PC-9 (cell line): Measurements from ENCODE around the gene RGS7. TPM values are rescaled to one million over a fixed set of nuclear protein-coding genes. Genes with fewer than 3 reads are reported as not detected.

Experiments
- BruUV-seq: library from RNA; stranded (reverse); fragments of 400-500 nt; replicated peaks from 2 replicates; lab custom pipeline; 2021; lab: Mats Ljungman, UMichigan
- CTCF ChIA-PET: fragments of 300-600 bp; sonication (Branson Sonifier 250); formaldehyde crosslinking; loops from one replicate; lab custom pipeline; 2022; ENCODE audit warnings: antibody characterized with exemption; lab: Charles Lee
- POLR2A ChIA-PET: fragments of 300-600 bp; sonication (Branson Sonifier 250); formaldehyde crosslinking; loops from one replicate; lab custom pipeline; 2022; ENCODE audit warnings: antibody characterized with exemption; ENCODE audit not compliant: unreplicated experiment; lab: Charles Lee
- DNase-seq, 2 experiments: peaks; one replicate each; pipeline versions ENCODE4 v3.0.0 to v3.0.0-alpha.2; 2015 to 2022; ENCODE audit warnings: mixed read lengths in 1 of 2
- H2AFZ ChIP-seq: fragments of 200-600 bp; sonication (generic); 2 replicates; pipeline ENCODE4 v1.8.1; 2017; ENCODE audit warnings: antibody characterized with exemption
- H3F3A ChIP-seq: fragments of 200-600 bp; sonication (generic); 2 replicates; pipeline ENCODE4 v1.8.1; 2017; ENCODE audit warnings: antibody characterized with exemption, mild to moderate bottlenecking, low read depth; ENCODE audit not compliant: insufficient read depth
- H3K27ac ChIP-seq: fragments of 200-600 bp; sonication (generic); 2 replicates; pipeline ENCODE4 v1.6.1; 2016; ENCODE audit warnings: mixed run types
- H3K27me3 ChIP-seq: fragments of 200-600 bp; sonication (generic); 2 replicates; pipeline ENCODE4 v1.6.1; 2016; ENCODE audit warnings: low read depth, mixed run types; ENCODE audit not compliant: insufficient read depth
- H3K36me3 ChIP-seq: fragments of 200-600 bp; sonication (generic); 2 replicates; pipeline ENCODE4 v1.6.1; 2016; ENCODE audit warnings: low read depth, mixed run types
- H3K4me1 ChIP-seq: fragments of 200-600 bp; sonication (generic); replicated peaks from 2 replicates; pipeline ENCODE4 v1.6.1; 2016; ENCODE audit warnings: mixed run types; ENCODE audit not compliant: insufficient read depth
- H3K4me2 ChIP-seq: fragments of 200-600 bp; sonication (generic); 2 replicates; pipeline ENCODE4 v1.6.1; 2017; ENCODE audit warnings: mixed run types
- H3K4me3 ChIP-seq: fragments of 200-600 bp; sonication (generic); 2 replicates; pipeline ENCODE4 v1.6.1; 2016; ENCODE audit warnings: mixed run types
- H3K79me2 ChIP-seq: fragments of 200-600 bp; sonication (generic); 2 replicates; pipeline ENCODE4 v1.6.1; 2017; ENCODE audit warnings: low read depth, mixed run types
- H3K9me2 ChIP-seq: fragments of 200-600 bp; sonication (generic); 2 replicates; pipeline ENCODE4 v1.8.1; 2017; ENCODE audit warnings: mild to moderate bottlenecking; ENCODE audit not compliant: insufficient read depth
- H3K9me3 ChIP-seq: fragments of 200-600 bp; sonication (generic); 2 replicates; pipeline ENCODE4 v1.8.1; 2016; ENCODE audit warnings: low read depth; ENCODE audit not compliant: insufficient read depth
- H4K20me1 ChIP-seq: fragments of 200-600 bp; sonication (generic); 2 replicates; pipeline ENCODE4 v1.8.1; 2017; ENCODE audit not compliant: insufficient read depth
- CTCF ChIP-seq: fragments of 200-600 bp; sonication (generic); conservative IDR thresholded peaks from 2 replicates; pipeline ENCODE4 v1.6.1; 2017; ENCODE audit warnings: mixed run types, antibody characterized with exemption, mild to moderate bottlenecking, moderate library complexity
- EZH2 ChIP-seq: fragments of 200-600 bp; sonication (generic); IDR thresholded peaks from 2 replicates; pipeline ENCODE4 v1.8.0; 2017; ENCODE audit warnings: antibody characterized with exemption, low read depth
- intact Hi-C: fragments of 100-400 bp; cut with micrococcal nuclease; formaldehyde crosslinking; loops from one replicate; pipeline ENCODE4 v1.10.0; 2022; ENCODE audit not compliant: unreplicated experiment
- total RNA-seq: library from RNA; stranded (reverse); gene quantifications from 2 replicates; pipeline ENCODE4 v1.2.3, GENCODE V29; 2021

RGS7 gene
- total RNA-seq, 1 experiment from 2014 or later = 5.8 TPM

GRCh38 chr1:241276391-241276790, 80.6 kb downstream of the RGS7 start:
- no peaks in the 10 kb centered on the region for H3K9me2 ChIP-seq
- H3K36me3 ChIP-seq = no peaks in the 10 kb centered on the region
- CTCF ChIA-PET = no interaction called here
- H3K4me2 ChIP-seq = no peak overlapping the region
- H3K4me1 ChIP-seq = no peaks in the 10 kb centered on the region
- 0 out of 2 replicates have a peak, but pooled peaks cover 7% of the 10 kb centered on the region for H3K27me3 ChIP-seq
- H3K79me2 ChIP-seq = no peaks in the 10 kb centered on the region
- POLR2A ChIA-PET = no interaction called here
- H3K27ac ChIP-seq = no peak overlapping the region
- DNase-seq = no peak
- H3K9me3 ChIP-seq = no peaks in the 10 kb centered on the region
- no peaks in the 10 kb centered on the region for H4K20me1 ChIP-seq
- BruUV-seq = no TSS peak
- H3K4me3 ChIP-seq = no peak overlapping the region
- no peak overlapping the region for H2AFZ ChIP-seq
- intact Hi-C loops = no loop called here
- TF ChIP-seq EZH2 = no peak
- TF ChIP-seq CTCF = no peak
- no peaks in the 10 kb centered on the region for H3F3A ChIP-seq

- Histone ChIP-seq H3K36me3 (no peaks in the 10 kb centered on the region), H3K4me2 (no peak overlapping the region), H3K27me3 (0 out of 2 replicates have a peak, but pooled peaks cover 7% of the 10 kb centered on the region), H3K4me1 (no peaks in the 10 kb centered on the region), H3K79me2 (no peaks in the 10 kb centered on the region), H3K9me3 (no peaks in the 10 kb centered on the region), H3K9me2 (no peaks in the 10 kb centered on the region), H2AFZ (no peak overlapping the region), H4K20me1 (no peaks in the 10 kb centered on the region), H3K27ac (no peak overlapping the region), H3K4me3 (no peak overlapping the region), H3F3A (no peaks in the 10 kb centered on the region)
- intact Hi-C loops = no loop called here
- ChIA-PET POLR2A (no interaction called here), CTCF (no interaction called here)
- TF ChIP-seq EZH2 (no peak), CTCF (no peak)
- DNase-seq = no peak
- BruUV-seq = no TSS peak
These were observed 81.0 kb downstream of the RGS7 start for GRCh38 chr1:241275981-241276380.

GRCh38 chr1:241275226-241275625, 81.8 kb downstream of the RGS7 start:
- Histone ChIP-seq H3K9me3 (no peaks in the 10 kb centered on the region), H3K36me3 (no peaks in the 10 kb centered on the region), H3K4me2 (no peak overlapping the region), H2AFZ (no peak overlapping the region), H3K4me1 (no peaks in the 10 kb centered on the region), H3K27me3 (0 out of 2 replicates have a peak, but pooled peaks cover 7% of the 10 kb centered on the region), H3K79me2 (no peaks in the 10 kb centered on the region), H3F3A (no peaks in the 10 kb centered on the region), H3K4me3 (no peak overlapping the region), H4K20me1 (no peaks in the 10 kb centered on the region), H3K9me2 (no peaks in the 10 kb centered on the region), H3K27ac (no peak overlapping the region)
- no TSS peak for BruUV-seq
- ChIA-PET CTCF (no interaction called here), POLR2A (no interaction called here)
- TF ChIP-seq EZH2 = no peak
- no peak for TF ChIP-seq CTCF
- no peak for DNase-seq
- intact Hi-C loops = no loop called here
